OCI-LY3 (cell line): ENCODE data around the gene CROCC2.

Experiments used
- CTCF ChIP-seq: fragments of 200-600, 300-600 bp; sonication (generic); IDR thresholded peaks from 2 replicates; pipeline ENCODE4 v1.5.1; 2014; ENCODE audit warnings: antibody characterized with exemption, low read length, low read depth
- EZH2phosphoT487 ChIP-seq: fragments of 200-600 bp; shearing (Covaris generic); IDR thresholded peaks from 2 replicates; pipeline ENCODE4 v1.6.1; 2018; ENCODE audit warnings: antibody characterized with exemption, mixed run types, low read depth

DNA sequence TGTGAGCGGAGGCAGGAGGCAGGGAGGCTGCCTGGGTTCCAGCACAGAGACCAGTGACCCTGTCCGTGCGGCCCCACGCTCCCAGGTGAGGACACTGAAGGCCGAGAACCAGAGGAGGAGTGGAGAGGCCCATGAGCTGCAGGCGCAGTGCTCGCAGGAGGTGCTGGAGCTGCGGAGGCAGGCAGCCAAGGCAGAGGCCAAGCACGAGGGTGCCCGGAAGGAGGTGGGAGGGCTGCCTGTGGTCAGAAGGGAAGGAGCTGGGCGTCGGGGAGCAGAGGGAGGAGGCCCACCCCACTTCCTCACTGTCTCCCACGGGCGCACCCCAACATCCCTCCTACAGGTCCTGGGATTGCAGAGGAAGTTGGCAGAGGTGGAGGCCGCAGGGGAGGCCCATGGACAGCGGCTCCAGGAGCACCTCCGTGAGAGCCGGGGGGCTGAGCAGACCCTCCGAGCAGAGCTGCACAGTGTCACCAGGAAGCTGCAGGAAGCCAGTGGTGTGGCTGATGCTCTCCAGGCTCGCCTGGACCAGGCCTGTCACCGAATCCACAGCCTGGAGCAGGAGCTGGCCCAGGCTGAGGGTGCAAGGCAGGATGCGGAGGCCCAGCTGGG, 59.3 kb downstream of the CROCC2 start:
- TF ChIP-seq CTCF (no peak), EZH2phosphoT487 (no peak)
